HUDEP-2 (cell line): Measurements from ENCODE around the gene SERINC2.
"Not testable (repeated sequence)": the region's sequence is repeated elsewhere in the genome, so short reads cannot be mapped to it uniquely, and the experiment has no call there.

Experiments used
- DNase-seq, 76 experiments: peaks; one replicate each; lab custom pipeline; 2025; ENCODE audit not compliant: unreplicated experiment in 76 of 76; lab: John Stamatoyannopoulos, UW

The SERINC2 gene

GRCh38 chr1:31453384-31454079 is 40.5 kb downstream of the SERINC2 start:
- no peak for DNase-seq

DNA sequence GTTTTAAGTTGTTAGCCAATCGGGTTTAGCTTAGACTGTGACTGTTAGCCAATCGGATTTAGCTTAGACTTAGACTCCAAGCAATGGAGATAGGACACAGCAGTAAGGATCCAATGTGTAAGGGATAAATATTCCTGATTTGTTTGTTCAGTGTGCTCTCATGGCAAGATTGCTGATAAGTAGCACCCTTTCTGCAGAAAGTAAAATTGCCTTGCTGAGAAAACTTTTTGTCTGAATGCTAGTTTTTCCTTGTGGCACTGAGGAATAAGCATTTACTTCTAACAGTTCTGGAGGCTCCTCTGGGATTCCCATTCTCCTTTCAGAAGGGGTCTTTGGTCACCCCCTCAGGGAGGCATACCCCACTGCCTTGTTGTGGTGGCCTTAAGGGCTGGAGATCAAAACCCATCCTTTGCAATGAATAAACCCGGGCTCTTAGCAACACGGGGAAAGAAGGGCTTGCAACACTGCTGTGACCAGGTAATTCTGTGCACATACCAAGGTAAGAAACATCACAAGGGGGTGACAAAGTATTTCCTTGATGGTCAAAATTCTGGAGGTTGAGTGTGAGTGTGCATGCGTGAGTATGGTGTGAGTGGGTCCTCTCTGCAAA is 45.4 kb downstream of the SERINC2 start:
- DNase-seq = no peak

DNA sequence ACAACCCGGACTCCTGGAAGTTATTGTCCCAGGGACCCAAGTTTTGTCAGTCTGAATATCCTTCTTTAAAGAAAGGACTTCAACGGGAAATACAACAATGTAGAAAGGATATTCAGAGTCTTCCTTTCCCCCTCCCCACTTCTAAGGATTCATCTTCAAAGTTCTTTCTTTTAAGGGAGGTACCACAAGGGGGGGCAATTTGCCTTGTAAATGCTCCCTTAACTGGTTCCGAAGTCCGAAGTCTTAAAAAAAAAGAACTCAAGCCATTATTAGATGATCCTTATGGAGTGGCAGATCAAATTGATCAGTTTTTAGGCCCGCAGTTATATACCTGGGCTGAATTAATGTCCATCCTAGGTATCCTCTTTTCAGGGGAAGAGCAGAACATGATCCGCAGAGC is 47.0 kb downstream of the SERINC2 start:
- no peak for DNase-seq

- no peak for DNase-seq
Measured at GRCh38 chr1:31467005-31467674, 54.1 kb downstream of the SERINC2 start.

DNA sequence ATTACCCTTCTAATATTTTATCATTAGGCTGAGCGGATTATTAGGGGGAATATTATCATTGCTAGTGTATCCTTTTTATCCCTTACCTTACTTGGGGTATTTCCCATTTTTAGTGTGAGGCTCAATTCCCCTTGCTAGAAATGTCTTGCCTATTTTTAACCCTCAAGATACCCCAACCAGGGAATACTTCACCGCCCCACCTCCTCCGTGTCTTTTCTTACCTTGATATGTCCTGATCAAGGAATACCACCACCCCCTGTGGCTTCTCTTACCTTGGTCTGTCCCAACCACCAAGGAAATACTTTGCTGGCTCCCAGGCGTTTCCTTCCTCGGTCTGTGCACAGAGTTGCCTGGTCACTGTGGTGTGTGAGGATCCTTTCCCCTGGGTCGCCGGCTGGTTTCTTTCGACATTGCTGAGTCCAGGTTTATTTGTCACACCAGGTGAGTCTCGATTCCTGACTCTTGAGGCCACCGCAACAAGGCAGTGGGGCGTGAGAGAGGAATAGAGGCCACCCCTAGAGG is 57.8 kb downstream of the SERINC2 start:
- DNase-seq = no peak

DNA sequence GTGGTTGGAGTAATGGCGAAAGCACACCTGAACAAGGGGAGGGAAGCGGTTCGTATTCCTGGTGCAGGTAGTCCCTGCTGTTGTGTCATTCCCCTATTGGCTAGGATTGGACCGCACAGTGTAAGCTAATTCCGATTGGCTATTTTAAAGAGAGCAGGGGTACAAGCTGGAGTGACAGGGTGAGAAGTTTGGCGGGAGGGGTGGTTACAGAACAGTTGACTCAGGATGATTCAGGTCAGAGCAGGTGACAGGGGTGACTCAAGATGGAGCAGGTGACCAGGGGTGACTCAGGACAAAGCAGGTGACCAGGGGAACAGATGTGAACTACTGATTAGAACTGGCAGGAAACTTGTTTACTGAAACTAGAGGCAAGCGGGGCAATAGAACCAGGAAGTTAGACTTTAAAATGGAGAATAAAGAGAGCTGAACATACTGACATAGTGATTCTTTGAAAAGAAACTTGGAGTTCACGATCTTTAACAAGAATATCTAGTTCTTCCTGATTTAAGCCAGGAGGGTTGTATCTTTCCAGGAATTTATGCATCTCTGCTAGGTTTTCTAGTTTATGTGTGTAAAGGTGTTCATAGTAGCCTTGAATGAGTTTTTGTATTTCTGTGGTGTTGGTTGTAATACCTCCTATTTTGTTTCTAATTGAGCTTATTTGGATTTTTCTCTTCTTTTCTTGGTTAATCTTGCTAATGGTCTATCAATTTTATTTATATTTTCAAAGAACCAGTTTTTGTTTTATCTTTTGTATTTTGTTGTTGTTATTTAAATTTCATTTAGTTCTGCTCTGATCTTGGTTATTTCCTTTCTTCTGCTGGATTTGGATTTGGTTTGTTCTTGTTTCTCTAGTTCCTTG is 58.7 kb downstream of the SERINC2 start:
- DNase-seq = peak in 5 of 76 experiments; percentile 4 to 24 (median 22)

- DNase-seq = not testable (repeated sequence)
Measured at GRCh38 chr1:31472314-31472651, 59.3 kb downstream of the SERINC2 start.

- not testable (repeated sequence) for DNase-seq
Measured at GRCh38 chr1:31472673-31473072, 59.7 kb downstream of the SERINC2 start.

GRCh38 chr1:31473508-31473907 is 60.5 kb downstream of the SERINC2 start:
- DNase-seq = not testable (repeated sequence)

DNA sequence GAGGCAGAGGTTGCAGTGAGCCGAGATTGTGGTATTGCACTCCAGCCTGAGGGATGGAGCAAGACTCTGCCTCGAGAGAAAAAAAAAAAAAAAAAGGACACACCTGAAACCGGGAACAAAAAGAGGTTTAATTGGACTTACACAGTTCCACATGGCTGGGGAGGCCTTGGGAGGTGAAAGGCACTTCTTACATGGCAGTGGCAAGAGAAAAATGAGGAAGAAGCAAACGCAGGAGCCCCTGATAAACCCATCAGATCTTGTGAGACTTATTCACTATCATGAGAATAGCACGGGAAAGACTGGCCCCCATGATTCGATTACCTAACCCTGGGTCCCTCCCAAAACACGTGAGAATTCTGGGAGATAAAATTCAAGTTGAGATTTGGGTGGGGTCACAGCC is 61.6 kb downstream of the SERINC2 start:
- DNase-seq = not testable (repeated sequence)

- no peak for DNase-seq
Measured at GRCh38 chr1:31476891-31477846, 64.2 kb downstream of the SERINC2 start.

DNA sequence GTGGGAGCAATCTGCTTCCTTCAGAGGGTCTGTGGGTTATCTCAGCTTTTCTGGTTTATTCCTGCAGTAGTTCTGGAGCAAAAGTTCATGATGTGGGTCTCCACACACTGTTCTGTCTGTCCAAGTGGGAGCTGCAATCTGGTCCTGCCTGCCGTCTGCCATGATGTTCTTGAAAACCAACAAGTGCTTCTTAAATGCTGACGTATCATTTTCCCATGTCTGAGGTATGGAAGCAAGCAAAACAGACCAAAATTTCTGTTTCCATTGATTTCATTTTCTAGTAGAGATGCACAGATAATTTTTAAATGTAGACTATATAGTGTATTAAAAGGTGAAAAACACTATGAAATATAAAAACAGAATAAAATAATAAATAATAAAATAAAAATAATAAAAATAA is 65.2 kb downstream of the SERINC2 start:
- DNase-seq = no peak

GRCh38 chr1:31479811-31480210 is 66.8 kb downstream of the SERINC2 start:
- DNase-seq = no peak

GRCh38 chr1:31480426-31480825 is 67.4 kb downstream of the SERINC2 start:
- DNase-seq = not testable (repeated sequence)

DNA sequence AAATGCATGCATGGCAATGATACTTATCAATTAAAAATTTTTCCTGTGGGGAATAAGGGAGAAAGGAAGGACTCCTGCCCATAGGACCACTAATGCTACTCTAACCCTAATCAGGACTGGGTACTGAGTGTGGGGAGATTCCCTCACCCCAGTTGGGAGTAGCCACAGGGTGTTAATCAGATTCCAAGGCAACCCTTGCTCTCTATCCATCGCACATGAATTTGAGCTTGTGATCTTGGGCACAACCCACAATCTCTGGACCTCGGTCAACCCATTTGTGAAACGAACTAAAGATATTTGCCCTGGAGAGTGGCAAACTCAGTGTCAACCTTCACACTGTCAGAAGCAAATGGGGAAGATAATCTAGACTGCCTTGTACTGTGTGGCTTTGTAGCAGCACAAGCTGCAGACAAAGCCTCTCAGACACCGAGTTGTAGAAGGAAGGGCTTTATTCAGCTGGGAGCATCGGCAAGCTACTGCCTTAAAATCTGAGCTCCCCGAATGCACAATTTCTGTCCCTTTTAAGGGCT is 69.5 kb downstream of the SERINC2 start:
- DNase-seq = no peak

DNA sequence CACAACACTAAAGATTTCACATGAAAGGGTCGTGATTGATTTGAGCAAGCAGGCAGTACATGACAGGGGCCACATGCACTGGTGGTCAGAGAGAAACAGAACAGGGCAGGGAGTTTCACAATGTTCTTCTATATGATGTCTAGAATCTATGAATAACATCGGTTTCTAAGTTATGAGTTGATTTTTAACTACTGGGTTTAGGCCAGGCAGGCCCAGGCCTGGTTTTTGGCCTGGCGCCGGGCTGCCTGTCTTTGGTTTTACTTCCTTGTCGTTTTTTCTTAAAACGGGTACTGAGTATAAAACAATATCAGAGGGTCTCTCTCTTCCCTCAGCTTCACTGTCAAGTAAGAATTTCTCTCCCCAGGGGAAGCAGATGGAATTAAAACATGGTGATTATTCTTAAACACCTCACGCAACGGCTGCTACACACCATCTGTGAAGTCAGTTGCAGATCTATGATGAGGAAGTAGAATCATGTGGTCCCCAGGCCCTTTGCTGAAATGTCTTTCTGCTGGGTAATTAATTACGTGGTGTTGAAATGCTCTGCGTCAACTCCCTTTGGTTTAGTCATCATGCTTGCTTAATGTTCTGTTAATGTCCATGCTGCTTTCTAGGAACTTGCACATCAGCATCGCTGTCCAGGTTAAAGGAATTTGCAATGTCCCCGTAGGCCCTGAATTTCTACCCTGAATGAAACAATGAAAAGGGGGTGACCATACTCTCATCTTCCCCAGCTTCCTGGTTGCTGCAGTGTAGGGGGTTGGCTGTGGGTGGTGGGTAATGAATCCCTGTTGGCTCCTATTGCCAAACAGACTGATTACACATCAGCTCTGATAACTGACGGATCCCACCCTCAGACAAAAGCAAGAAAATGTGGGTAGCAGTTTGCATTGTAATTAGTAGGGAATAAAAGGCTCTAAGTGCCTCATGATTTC is 70.3 kb downstream of the SERINC2 start:
- no peak for DNase-seq
